Suprapubic skin (tissue), 4 donors: ENCODE results near the gene GFAP.

Experiments used
- CTCF ChIP-seq, 2 donors: fragments of 200-600 bp in 1 of 2; fragments of 450-650 bp in 1 of 2; sonication (generic) in 1 of 2; IDR thresholded peaks; one replicate each; pipeline ENCODE4 v1.5.1; 2016 to 2019; ENCODE audit warnings: antibody characterized with exemption in 2 of 2, mild to moderate bottlenecking in 1 of 2, moderate library complexity in 1 of 2
- EP300 ChIP-seq: sonication (generic); formaldehyde crosslinking; IDR thresholded peaks from one replicate; pipeline ENCODE4 v1.6.1; 2017; ENCODE audit warnings: antibody characterized with exemption
- POLR2A ChIP-seq, 2 donors: fragments of 450-650 bp; IDR thresholded peaks; one replicate each; pipeline ENCODE4 v1.6.1; 2017; ENCODE audit warnings: antibody characterized with exemption in 2 of 2, mild to moderate bottlenecking in 2 of 2, moderate library complexity in 2 of 2
- POLR2AphosphoS5 ChIP-seq, 3 donors: sonication (generic); formaldehyde crosslinking; IDR thresholded peaks; one replicate each; pipeline ENCODE4 v1.6.1; 2017; ENCODE audit warnings: antibody characterized with exemption in 3 of 3

GRCh38 chr17:44928950-44929720, 13.8 kb upstream of the GFAP start:
- TF ChIP-seq POLR2A (IDR thresholded peaks at IDR 0.05) (no peak), CTCF (IDR thresholded peaks at IDR 0.05) (no peak), EP300 (no peak), POLR2AphosphoS5 (IDR thresholded peaks at IDR 0.05) (no peak)
